Lower lobe of right lung (tissue), 2 donors: ENCODE data around the gene MAP3K15. TPM values are rescaled to one million over a fixed set of nuclear protein-coding genes. Genes with fewer than 3 reads are reported as not detected.

Experiments
- ATAC-seq, 2 donors: fragments of 200-7000 bp; cut with Tn5 transposase; one replicate each; pipeline ENCODE4 v1.9.1; 2020 to 2022; ENCODE audit warnings: mild to moderate bottlenecking in 2 of 2, moderate library complexity in 2 of 2
- DNase-seq: peaks from one replicate; pipeline ENCODE4 v3.0.0-alpha.2; 2020
- H3K27ac ChIP-seq: fragments of 200-600 bp; one replicate; pipeline ENCODE4 v1.8.0; 2022
- H3K27me3 ChIP-seq: fragments of 200-600 bp; one replicate; pipeline ENCODE4 v1.8.0; 2022; ENCODE audit warnings: low read depth
- H3K36me3 ChIP-seq: fragments of 200-600 bp; one replicate; pipeline ENCODE4 v1.8.0; 2022; ENCODE audit warnings: mild to moderate bottlenecking
- H3K4me1 ChIP-seq: fragments of 200-600 bp; one replicate; pipeline ENCODE4 v1.8.0; 2022
- H3K4me3 ChIP-seq: fragments of 200-600 bp; one replicate; pipeline ENCODE4 v1.8.0; 2022; ENCODE audit warnings: mild to moderate bottlenecking
- H3K9me3 ChIP-seq: fragments of 200-600 bp; one replicate; pipeline ENCODE4 v1.8.0; 2022
- intact Hi-C: fragments of 100-400 bp; cut with DNase I; formaldehyde crosslinking; loops from one replicate; pipeline ENCODE4 v1.11.0; 2022
- total RNA-seq: library from RNA; stranded (reverse); fragmentation: NEBNext Ultra II Directional; extraction: Animal tissue kit (Norgen Biotek cat#: 25700); gene quantifications from one replicate; pipeline ENCODE4 v1.2.1, GENCODE V29; 2021
- TF ChIP-seq, protein P1 (sequence below): fragments of 200-600 bp; IDR thresholded peaks from one replicate; pipeline ENCODE4 v1.8.0; 2022; ENCODE audit warnings: antibody characterized with exemption, mild to moderate bottlenecking
- donor health status: DM: no; HTN: yes; CAD: no; lungs with severe emphysema.

Gene MAP3K15
- total RNA-seq, 1 donor from 2014 or later = 3.2 TPM

DNA sequence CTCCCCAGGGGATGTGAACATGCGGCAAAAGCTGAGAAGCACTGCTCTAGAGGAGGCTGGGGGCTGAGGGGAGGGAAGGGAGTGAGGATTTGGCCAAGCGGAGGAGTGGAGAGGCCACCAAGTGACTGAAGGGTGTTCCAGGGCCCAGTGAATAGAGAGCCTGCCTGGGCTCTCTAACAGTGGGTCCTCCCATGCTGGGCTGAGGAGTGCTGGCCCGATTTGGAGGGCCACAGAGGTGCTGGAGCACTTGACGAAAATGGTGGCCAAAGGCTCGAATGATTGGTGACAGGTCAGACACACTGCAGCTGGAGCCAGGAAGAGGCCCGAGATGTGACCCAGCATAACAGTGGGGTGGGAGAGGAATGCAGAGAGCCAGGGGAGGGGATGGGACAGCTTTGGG is 37.5 kb upstream of the MAP3K15 start:
- ATAC-seq (no peak), DNase-seq (no peak)
- Histone ChIP-seq H3K36me3 (peaks cover 20% of the 10 kb centered on the region), H3K4me1 (no peaks in the 10 kb centered on the region), H3K9me3 (no peaks in the 10 kb centered on the region), H3K27me3 (no peaks in the 10 kb centered on the region), H3K27ac (no peak overlapping the region), H3K4me3 (no peak overlapping the region)
- intact Hi-C loops = no loop called here
- TF ChIP-seq, protein P1, sequence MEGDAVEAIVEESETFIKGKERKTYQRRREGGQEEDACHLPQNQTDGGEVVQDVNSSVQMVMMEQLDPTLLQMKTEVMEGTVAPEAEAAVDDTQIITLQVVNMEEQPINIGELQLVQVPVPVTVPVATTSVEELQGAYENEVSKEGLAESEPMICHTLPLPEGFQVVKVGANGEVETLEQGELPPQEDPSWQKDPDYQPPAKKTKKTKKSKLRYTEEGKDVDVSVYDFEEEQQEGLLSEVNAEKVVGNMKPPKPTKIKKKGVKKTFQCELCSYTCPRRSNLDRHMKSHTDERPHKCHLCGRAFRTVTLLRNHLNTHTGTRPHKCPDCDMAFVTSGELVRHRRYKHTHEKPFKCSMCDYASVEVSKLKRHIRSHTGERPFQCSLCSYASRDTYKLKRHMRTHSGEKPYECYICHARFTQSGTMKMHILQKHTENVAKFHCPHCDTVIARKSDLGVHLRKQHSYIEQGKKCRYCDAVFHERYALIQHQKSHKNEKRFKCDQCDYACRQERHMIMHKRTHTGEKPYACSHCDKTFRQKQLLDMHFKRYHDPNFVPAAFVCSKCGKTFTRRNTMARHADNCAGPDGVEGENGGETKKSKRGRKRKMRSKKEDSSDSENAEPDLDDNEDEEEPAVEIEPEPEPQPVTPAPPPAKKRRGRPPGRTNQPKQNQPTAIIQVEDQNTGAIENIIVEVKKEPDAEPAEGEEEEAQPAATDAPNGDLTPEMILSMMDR = no peak

DNA sequence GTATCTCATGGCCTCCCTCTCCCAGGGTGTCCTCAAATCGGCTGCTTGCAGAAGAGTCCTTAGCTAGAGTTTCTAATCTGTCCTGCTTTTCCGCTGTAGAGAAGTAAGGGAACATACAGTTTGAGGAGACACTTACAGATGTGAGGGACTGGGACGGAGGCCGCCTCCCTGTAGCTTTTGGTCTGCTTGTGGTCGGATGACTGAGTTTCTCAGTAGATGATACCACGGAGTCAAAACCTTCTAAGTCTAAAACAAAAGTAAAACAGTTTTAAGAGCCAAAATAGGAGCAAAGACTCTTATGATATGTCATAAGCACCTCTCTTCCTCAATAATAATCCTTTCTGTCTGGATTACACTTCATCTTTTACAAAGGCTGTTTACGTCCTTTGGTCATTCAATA is 34.5 kb upstream of the MAP3K15 start:
- no peaks in the 10 kb centered on the region for H3K4me1 ChIP-seq
- DNase-seq (no peak), ATAC-seq (no peak)
- H3K27me3 ChIP-seq = no peaks in the 10 kb centered on the region
- H3K27ac ChIP-seq = no peak overlapping the region
- no peak overlapping the region for H3K4me3 ChIP-seq
- TF ChIP-seq, protein P1 = no peak
- intact Hi-C loops = no loop called here
- H3K9me3 ChIP-seq = no peaks in the 10 kb centered on the region
- H3K36me3 ChIP-seq = peaks cover 30% of the 10 kb centered on the region

DNA sequence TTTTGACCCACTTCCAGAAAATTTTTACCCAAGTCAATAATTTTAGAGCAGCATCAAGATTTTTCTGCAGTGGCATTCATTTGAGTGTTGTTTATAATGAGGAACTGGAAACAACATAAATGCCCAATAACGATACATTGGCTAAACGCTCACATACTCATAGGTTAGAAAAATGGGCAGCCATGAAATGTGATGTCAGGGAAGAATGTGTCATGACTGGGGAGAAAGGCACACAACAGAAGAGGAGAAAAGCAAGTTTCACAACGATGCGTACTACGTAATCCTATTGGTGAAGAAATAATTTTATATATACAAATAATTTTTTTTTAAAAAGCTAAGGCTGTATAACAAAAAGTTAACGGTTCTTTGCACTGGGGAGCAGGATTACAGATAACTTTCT is 33.6 kb upstream of the MAP3K15 start:
- Histone ChIP-seq H3K9me3 (no peaks in the 10 kb centered on the region), H3K4me3 (no peak overlapping the region), H3K27ac (no peak overlapping the region), H3K27me3 (no peaks in the 10 kb centered on the region), H3K36me3 (peaks cover 30% of the 10 kb centered on the region), H3K4me1 (no peaks in the 10 kb centered on the region)
- TF ChIP-seq, protein P1 = no peak
- intact Hi-C loops = no loop called here
- ATAC-seq (no peak), DNase-seq (no peak)

DNA sequence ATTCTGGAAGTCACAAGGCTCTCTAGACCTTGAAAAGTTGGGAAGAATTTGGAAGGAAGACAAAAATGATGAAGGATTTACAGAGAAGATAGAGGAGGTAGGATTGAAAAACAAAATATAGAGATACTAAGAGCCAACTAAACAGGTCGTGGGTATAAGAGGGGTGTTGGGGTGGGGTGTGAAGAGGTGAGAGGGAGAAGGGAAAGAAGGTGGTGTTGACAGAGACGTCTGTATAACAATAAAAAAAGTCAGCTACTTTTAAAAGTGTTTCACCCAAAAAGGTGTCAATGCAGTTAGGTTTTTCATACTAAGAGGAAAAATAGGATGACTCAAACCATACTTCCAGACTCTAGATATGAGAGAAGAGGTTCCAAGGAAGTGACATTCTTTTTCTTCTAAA is 33.0 kb upstream of the MAP3K15 start:
- Histone ChIP-seq H3K4me3 (no peak overlapping the region), H3K4me1 (no peaks in the 10 kb centered on the region), H3K36me3 (peaks cover 34% of the 10 kb centered on the region), H3K27me3 (no peaks in the 10 kb centered on the region), H3K27ac (no peak overlapping the region), H3K9me3 (no peaks in the 10 kb centered on the region)
- TF ChIP-seq, protein P1 = no peak
- ATAC-seq (no peak), DNase-seq (no peak)
- intact Hi-C loops = no loop called here

DNA sequence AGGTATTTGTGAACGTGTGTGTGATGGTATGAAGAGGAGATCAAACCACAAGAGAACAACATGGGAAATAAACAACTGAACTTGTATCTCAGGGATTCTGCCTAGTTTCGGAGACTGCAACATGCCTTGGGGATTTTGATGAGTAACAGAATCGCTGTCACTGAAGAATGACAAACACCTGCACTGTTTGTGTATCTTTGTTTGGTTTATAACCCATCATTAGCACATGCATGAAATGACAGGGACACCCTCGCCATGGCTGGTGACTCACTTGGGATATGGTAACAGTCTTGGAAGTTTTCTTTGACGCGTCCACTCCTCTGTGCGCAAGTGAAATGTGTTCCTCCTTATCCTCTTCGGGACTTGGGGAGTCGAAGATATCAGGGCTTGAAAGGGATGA is 30.3 kb upstream of the MAP3K15 start:
- Histone ChIP-seq H3K36me3 (peaks cover 45% of the 10 kb centered on the region), H3K27ac (no peak overlapping the region), H3K4me1 (no peaks in the 10 kb centered on the region), H3K9me3 (no peaks in the 10 kb centered on the region), H3K27me3 (no peaks in the 10 kb centered on the region), H3K4me3 (no peak overlapping the region)
- ATAC-seq (no peak), DNase-seq (no peak)
- TF ChIP-seq, protein P1 = no peak
- intact Hi-C loops = no loop called here
